PC-9 (cell line): ENCODE data around the gene CD180.
A peak's percentile ranks its signal among the peaks of the same experiment; 100 is the strongest.

Source experiments
- CTCF ChIP-seq: fragments of 200-600 bp; sonication (generic); conservative IDR thresholded peaks from 2 replicates; pipeline ENCODE4 v1.6.1; 2017; ENCODE audit warnings: mixed run types, antibody characterized with exemption, mild to moderate bottlenecking, moderate library complexity
- EZH2 ChIP-seq: fragments of 200-600 bp; sonication (generic); IDR thresholded peaks from 2 replicates; pipeline ENCODE4 v1.8.0; 2017; ENCODE audit warnings: antibody characterized with exemption, low read depth

DNA sequence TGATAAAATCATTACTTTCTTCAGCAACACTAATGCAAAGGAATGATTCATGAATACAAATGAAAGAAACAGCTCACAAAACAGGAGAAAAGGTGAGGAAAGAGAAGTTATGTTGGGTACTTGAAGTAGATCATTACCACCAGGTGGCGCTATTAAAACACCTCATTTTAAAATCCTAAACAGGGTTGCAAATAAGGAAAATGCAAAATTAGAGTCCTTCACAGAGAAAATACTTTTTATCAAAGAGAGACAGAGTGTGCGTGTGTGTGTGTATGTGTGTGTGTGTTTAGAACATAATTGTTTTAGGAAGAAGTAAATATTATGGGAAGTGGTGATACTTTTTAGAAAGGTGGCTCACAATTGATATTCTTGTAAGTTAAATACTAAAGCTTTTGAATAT lies 49.5 kb upstream of the CD180 start:
- TF ChIP-seq CTCF, result peak; percentile 84
- no peak for TF ChIP-seq EZH2
